Kidney epithelial cell (primary cell): ENCODE results near the gene TBP. TPM values are rescaled to one million over a fixed set of nuclear protein-coding genes. Genes with fewer than 3 reads are reported as not detected.

Source experiments
- DNase-seq: peaks from one replicate; pipeline ENCODE4 v3.0.0-alpha.2; 2010; ENCODE audit warnings: low read depth
- H3K27me3 ChIP-seq: 2 replicates; pipeline ENCODE4 v1.6.0; 2011; ENCODE audit warnings: low read length; ENCODE audit not compliant: control insufficient read depth, insufficient read depth
- H3K36me3 ChIP-seq: 2 replicates; pipeline ENCODE4 v1.5.1; 2011; ENCODE audit warnings: low read length; ENCODE audit not compliant: control insufficient read depth, insufficient read depth
- H3K4me3 ChIP-seq: 2 replicates; pipeline ENCODE4 v1.5.1; 2011; ENCODE audit warnings: low read depth, mild to moderate bottlenecking, control low read depth, low read length
- CTCF ChIP-seq: IDR thresholded peaks from 2 replicates; pipeline ENCODE4 v1.5.1; 2011; ENCODE audit warnings: mild to moderate bottlenecking, moderate library complexity, low read length, control low read depth, inconsistent platforms; ENCODE audit not compliant: insufficient read depth, poor library complexity, severe bottlenecking
- total RNA-seq: library from RNA; depleted of rRNA; stranded (reverse); fragments of >200 nt; gene quantifications from 2 replicates; pipeline ENCODE4 v1.2.3, GENCODE V29; 2015

The TBP gene
- total RNA-seq, 1 donor from 2014 or later = 21.7 TPM

- Histone ChIP-seq H3K27me3 (no peaks in the 10 kb centered on the region), H3K4me3 (no peak overlapping the region), H3K36me3 (peaks cover 3% of the 10 kb centered on the region)
- TF ChIP-seq CTCF = no peak
- no peak for DNase-seq
Measured at GRCh38 chr6:170533792-170534191, 20.4 kb upstream of the TBP start.

GRCh38 chr6:170535004-170535403 lies 19.2 kb upstream of the TBP start:
- TF ChIP-seq CTCF = no peak
- H3K27me3 ChIP-seq = no peaks in the 10 kb centered on the region
- no peak overlapping the region for H3K4me3 ChIP-seq
- no peak for DNase-seq
- peaks cover 3% of the 10 kb centered on the region for H3K36me3 ChIP-seq

GRCh38 chr6:170536671-170537070 lies 17.5 kb upstream of the TBP start:
- Histone ChIP-seq H3K4me3 (no peak overlapping the region), H3K36me3 (peaks cover 3% of the 10 kb centered on the region), H3K27me3 (no peaks in the 10 kb centered on the region)
- TF ChIP-seq CTCF = no peak
- no peak for DNase-seq

- Histone ChIP-seq H3K4me3 (no peak overlapping the region), H3K36me3 (peaks cover 3% of the 10 kb centered on the region), H3K27me3 (no peaks in the 10 kb centered on the region)
- no peak for TF ChIP-seq CTCF
- DNase-seq = no peak
Measured at GRCh38 chr6:170537329-170537728, 16.8 kb upstream of the TBP start.

- H3K36me3 ChIP-seq = no peaks in the 10 kb centered on the region
- no peaks in the 10 kb centered on the region for H3K27me3 ChIP-seq
- no peak for TF ChIP-seq CTCF
- no peak for DNase-seq
- no peak overlapping the region for H3K4me3 ChIP-seq
Measured at GRCh38 chr6:170542031-170542719, 12.0 kb upstream of the TBP start.

- no peaks in the 10 kb centered on the region for H3K27me3 ChIP-seq
- DNase-seq = no peak
- TF ChIP-seq CTCF = no peak
- no peak overlapping the region for H3K4me3 ChIP-seq
- H3K36me3 ChIP-seq = peaks cover 1% of the 10 kb centered on the region
Measured at GRCh38 chr6:170545405-170545804, 8.8 kb upstream of the TBP start.
